CD4-positive, alpha-beta memory T cell (primary cell): ENCODE data around the gene RECK. TPM values are rescaled to one million over a fixed set of nuclear protein-coding genes. Genes with fewer than 3 reads are reported as not detected.

Experiments
- CTCF ChIA-PET: fragments of 350-600 bp; sonication (Branson Sonifier 250); formaldehyde crosslinking; loops from one replicate; lab custom pipeline; 2021; ENCODE audit warnings: inconsistent platforms; ENCODE audit not compliant: partially characterized antibody; lab: Charles Lee
- POLR2A ChIA-PET: fragments of 350-600 bp; sonication (Branson Sonifier 250); formaldehyde crosslinking; loops from one replicate; lab custom pipeline; 2021; ENCODE audit not compliant: partially characterized antibody; lab: Charles Lee
- DNase-seq, 5 donors: peaks; one replicate each; pipeline versions ENCODE4 v3.0.0 to v3.0.0-alpha.2; 2020 to 2022; ENCODE audit warnings: mixed read lengths in 1 of 5
- H3K27ac ChIP-seq: one replicate; pipeline ENCODE4 v1.7.0; 2013; ENCODE audit warnings: low read depth, low read length
- H3K27me3 ChIP-seq: 2 replicates; pipeline ENCODE4 v1.7.0; 2013; ENCODE audit warnings: mild to moderate bottlenecking, low read length, moderate library complexity; ENCODE audit not compliant: insufficient read depth
- H3K36me3 ChIP-seq: 2 replicates; pipeline ENCODE4 v1.7.0; 2013; ENCODE audit warnings: mild to moderate bottlenecking, low read length, moderate library complexity; ENCODE audit not compliant: insufficient read depth
- H3K4me1 ChIP-seq: 2 replicates; pipeline ENCODE4 v1.7.0; 2013; ENCODE audit warnings: mild to moderate bottlenecking, low read length, moderate library complexity; ENCODE audit not compliant: insufficient read depth
- H3K4me3 ChIP-seq, 2 donors: one replicate each; pipeline ENCODE4 v1.7.0; 2013; ENCODE audit warnings: low read length in 2 of 2, mild to moderate bottlenecking in 1 of 2
- H3K9me3 ChIP-seq, 2 donors: one replicate each; pipeline ENCODE4 v1.7.0; 2013; ENCODE audit warnings: low read length in 2 of 2, control low read depth in 1 of 2; ENCODE audit not compliant: control insufficient read depth in 1 of 2
- H3K27ac Mint-ChIP-seq, 7 donors: one replicate each; pipeline ENCODE4 v1.8.0; 2020 to 2021; ENCODE audit warnings: mixed read lengths in 7 of 7, mild to moderate bottlenecking in 6 of 7, inconsistent platforms in 3 of 7, moderate library complexity in 3 of 7
- H3K27me3 Mint-ChIP-seq, 2 donors: one replicate each; pipeline ENCODE4 v1.8.0; 2020 to 2021; ENCODE audit warnings: mixed read lengths in 2 of 2
- H3K36me3 Mint-ChIP-seq, 2 donors: one replicate each; pipeline ENCODE4 v1.8.0; 2020 to 2021; ENCODE audit warnings: mixed read lengths in 2 of 2, inconsistent platforms in 1 of 2, mild to moderate bottlenecking in 1 of 2
- H3K4me1 Mint-ChIP-seq, 4 donors: one replicate each; pipeline ENCODE4 v1.8.0; 2020 to 2021; ENCODE audit warnings: mixed read lengths in 4 of 4, mild to moderate bottlenecking in 1 of 4
- H3K4me3 Mint-ChIP-seq, 8 donors: one replicate each; pipeline ENCODE4 v1.8.0; 2020 to 2021; ENCODE audit warnings: mixed read lengths in 8 of 8, mild to moderate bottlenecking in 7 of 8, moderate library complexity in 6 of 8, inconsistent platforms in 3 of 8
- H3K9me3 Mint-ChIP-seq, 8 donors: one replicate each; pipeline ENCODE4 v1.8.0; 2020 to 2021; ENCODE audit warnings: mixed read lengths in 8 of 8, mild to moderate bottlenecking in 5 of 8, inconsistent platforms in 3 of 8, moderate library complexity in 1 of 8
- intact Hi-C: fragments of 100-400 bp; cut with micrococcal nuclease; formaldehyde crosslinking; loops from one replicate; pipeline ENCODE4 v1.15.1; 2023
- polyA plus RNA-seq, 2 donors: library from polyadenylated mRNA; unstranded; fragments of 300-500 nt; fragmentation: Illumina TruSeq; gene quantifications; one replicate each; pipeline ENCODE4 v1.2.3, GENCODE V29; 2021
- total RNA-seq, 2 experiments: library from RNA; stranded (reverse); gene quantifications; one replicate each; pipeline ENCODE4 v1.2.3, GENCODE V29; 2021

RECK gene
- total and polyA plus RNA-seq, 4 experiments from 2014 or later: 12.1 to 26.9 (median 14.4) TPM

DNA sequence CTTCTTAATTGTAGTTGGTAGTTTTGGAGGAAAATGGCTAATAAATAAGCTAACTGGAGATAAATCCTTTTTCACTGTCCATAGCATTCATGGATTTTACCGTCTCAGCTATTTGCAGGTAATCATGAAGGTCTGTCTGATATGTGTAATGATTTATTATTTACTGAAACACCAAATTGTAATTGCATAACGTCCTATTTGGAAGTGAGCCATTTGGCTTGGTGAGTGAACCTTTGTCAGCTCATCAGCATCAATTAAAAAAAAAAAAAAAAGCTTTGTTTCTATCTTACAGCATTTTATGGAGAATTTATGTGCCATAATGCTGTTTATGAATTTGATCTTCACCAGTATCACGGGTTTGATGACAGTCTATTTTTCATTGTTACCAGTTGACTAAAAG lies 20.2 kb downstream of the RECK start:
- Mint-ChIP-seq H3K9me3 (no peaks in the 10 kb centered on the region), H3K27me3 (no peaks in the 10 kb centered on the region), H3K27ac (no peak overlapping the region), H3K36me3 (peaks cover 21 to 22% of the 10 kb centered on the region in 2 donors), H3K4me1 (peaks cover 0 to 2% (median 0%) of the 10 kb centered on the region in 4 donors), H3K4me3 (no peak overlapping the region)
- DNase-seq: no peak
- H3K27me3 ChIP-seq: no peaks in the 10 kb centered on the region
- POLR2A ChIA-PET: no interaction called here
- H3K4me3 ChIP-seq: no peak overlapping the region
- intact Hi-C loops: no loop called here
- no peaks in the 10 kb centered on the region for H3K9me3 ChIP-seq
- CTCF ChIA-PET: interaction anchor here (0.9 to 1.7 kb wide), 4 partner anchors 33 to 48 kb away, joined by 3 to 6 read pairs (median 4); no protein-coding TSS in a partner anchor
- peaks cover 4% of the 10 kb centered on the region for H3K36me3 ChIP-seq
- no peaks in the 10 kb centered on the region for H3K4me1 ChIP-seq
- no peak overlapping the region for H3K27ac ChIP-seq

DNA sequence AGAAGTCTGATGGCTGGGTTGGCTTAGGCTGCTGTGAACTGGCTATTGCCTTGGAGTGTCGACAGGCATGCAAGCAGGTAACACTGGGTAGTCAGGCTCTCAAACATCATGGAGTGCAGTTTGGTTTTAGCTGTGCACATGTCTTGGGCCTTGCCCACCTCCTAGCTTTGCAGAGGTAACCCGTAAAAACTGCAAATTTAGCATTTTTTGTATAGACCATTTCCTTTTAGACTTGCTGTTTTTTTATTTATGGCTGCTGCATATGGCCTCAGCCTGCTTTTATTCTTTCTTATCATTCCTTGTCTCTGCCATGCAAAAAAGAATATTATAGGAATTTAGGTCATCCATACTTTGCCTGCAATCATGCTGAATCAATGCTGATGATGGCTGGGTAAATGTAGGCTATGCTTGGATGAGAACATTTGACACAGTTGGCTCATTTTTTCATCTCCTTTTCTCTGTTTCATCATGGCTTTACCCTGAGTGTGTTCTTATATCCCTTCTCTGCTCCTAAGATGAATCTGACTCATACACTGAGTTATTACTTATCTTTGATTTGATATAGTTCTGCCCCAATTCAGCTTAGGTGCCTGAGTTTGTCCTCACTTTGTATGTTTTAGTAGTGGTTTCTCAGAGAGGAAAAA lies 27.2 kb downstream of the RECK start:
- Histone ChIP-seq H3K4me1 (no peaks in the 10 kb centered on the region), H3K27ac (no peak overlapping the region), H3K4me3 (no peak overlapping the region), H3K36me3 (peaks cover 4% of the 10 kb centered on the region), H3K27me3 (no peaks in the 10 kb centered on the region), H3K9me3 (no peaks in the 10 kb centered on the region)
- Mint-ChIP-seq H3K9me3 (no peaks in the 10 kb centered on the region), H3K4me1 (no peaks in the 10 kb centered on the region), H3K27ac (no peak overlapping the region), H3K27me3 (no peaks in the 10 kb centered on the region), H3K4me3 (no peak overlapping the region), H3K36me3 (peaks cover 42 to 46% of the 10 kb centered on the region in 2 donors)
- intact Hi-C loops: no loop called here
- ChIA-PET CTCF (interaction anchor here (1.4 to 1.5 kb wide), 3 partner anchors 10 to 103 kb away, joined by 3 to 5 read pairs (median 4); no protein-coding TSS in a partner anchor), POLR2A (no interaction called here)
- no peak for DNase-seq

DNA sequence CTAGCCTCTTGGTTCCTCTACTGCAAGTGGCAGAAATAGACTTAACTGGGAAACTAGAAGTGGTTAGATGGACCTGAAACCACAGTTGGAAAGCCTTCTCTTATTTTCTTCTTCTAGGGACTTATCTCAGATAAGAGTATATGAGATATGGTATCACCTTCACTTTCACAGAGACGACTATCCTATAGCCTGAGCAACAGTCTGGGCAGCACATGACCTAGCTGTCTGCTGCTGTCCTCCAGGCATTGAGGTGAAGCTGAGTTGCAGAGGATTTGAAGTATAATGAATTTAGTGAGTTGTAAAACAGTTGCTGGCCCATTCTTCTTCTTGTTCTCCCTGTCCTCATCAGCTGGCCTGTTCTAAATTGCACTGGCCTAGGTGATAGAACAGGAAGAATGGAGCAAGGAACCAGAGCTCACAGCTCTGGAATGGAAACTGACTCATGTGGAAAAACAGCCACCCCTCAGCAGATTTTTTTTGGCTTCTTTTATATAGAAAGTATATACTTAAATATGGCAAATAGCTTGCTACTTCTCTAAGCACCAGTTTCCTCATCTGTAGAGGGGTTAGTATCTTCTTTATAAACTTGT lies 27.8 kb downstream of the RECK start:
- H3K4me3 ChIP-seq: no peak overlapping the region
- no peak overlapping the region for H3K27ac ChIP-seq
- Mint-ChIP-seq H3K27ac (no peak overlapping the region), H3K36me3 (peaks cover 45 to 46% of the 10 kb centered on the region in 2 donors), H3K4me3 (no peak overlapping the region), H3K27me3 (no peaks in the 10 kb centered on the region), H3K4me1 (no peaks in the 10 kb centered on the region), H3K9me3 (no peaks in the 10 kb centered on the region)
- no peaks in the 10 kb centered on the region for H3K27me3 ChIP-seq
- ChIA-PET POLR2A (no interaction called here), CTCF (interaction anchor here (1.5 kb wide), 2 partner anchors 9 to 102 kb away, joined by 3 to 4 read pairs; no protein-coding TSS in a partner anchor)
- H3K36me3 ChIP-seq: peaks cover 3% of the 10 kb centered on the region
- no peak for DNase-seq
- no peaks in the 10 kb centered on the region for H3K4me1 ChIP-seq
- intact Hi-C loops: no loop called here
- H3K9me3 ChIP-seq: no peaks in the 10 kb centered on the region

DNA sequence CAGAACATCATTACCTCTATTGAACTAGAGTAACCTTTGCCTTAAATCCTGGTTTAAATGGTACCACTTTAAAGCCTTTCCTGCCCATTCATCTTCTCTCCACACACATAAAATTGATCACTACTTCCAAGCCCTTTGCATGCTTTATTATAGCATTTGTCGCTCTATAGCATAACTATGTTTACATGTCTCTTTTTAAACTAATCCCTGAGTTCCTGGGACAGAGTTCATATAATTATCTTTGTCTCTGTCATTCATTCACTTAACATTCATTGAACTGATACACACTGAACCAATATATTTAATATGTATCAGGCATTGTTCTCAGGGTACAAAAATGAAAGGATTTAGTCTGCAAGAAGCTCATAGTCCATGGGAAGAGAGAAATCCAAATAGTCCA lies 37.3 kb downstream of the RECK start:
- POLR2A ChIA-PET: no interaction called here

DNA sequence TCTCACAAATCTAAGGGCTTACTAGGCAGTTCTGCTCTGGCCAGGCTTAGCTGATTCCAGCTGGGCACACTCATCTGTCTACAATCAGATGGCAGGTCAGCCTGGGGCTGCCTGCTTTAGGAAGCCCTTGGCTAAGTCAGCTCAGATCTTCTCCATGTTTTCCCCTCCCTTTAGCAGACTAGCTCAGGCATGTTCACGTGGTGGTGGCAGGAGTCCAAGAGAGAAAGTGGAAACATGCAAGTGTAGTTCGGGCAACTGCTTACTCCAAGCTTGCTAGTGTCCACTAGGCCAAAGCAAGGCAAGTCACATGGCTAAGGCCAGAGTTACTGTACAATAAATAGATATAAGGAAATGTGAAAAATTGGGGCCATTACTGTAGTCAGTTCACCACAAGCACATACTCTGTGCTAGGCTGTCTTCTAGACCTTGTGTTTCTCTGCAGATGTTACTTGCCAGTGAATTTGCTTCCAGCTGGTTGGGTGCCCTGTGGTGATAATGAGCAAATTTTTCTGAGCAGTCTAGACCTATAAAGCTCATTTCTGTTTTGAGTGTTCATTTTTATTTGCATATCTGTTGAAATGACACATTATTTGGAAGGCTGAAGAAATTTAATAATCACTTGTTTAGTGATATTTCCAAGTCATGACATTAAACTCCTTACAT lies 38.3 kb downstream of the RECK start:
- H3K4me1 Mint-ChIP-seq: peaks cover 0 to 2% (median 0%) of the 10 kb centered on the region in 4 donors
- POLR2A ChIA-PET: no interaction called here

More for the DNA sequence above, 37.3 kb downstream of the RECK start:
- CTCF ChIA-PET: interaction anchor here (1.3 to 2.2 kb wide), 2 partner anchors 9 to 29 kb away, joined by 4 to 13 read pairs; no protein-coding TSS in a partner anchor
- peaks cover 0 to 2% (median 0%) of the 10 kb centered on the region in 4 donors for H3K4me1 Mint-ChIP-seq
- Histone ChIP-seq H3K4me3 (no peak overlapping the region), H3K36me3 (no peaks in the 10 kb centered on the region), H3K27ac (no peak overlapping the region), H3K27me3 (no peaks in the 10 kb centered on the region), H3K9me3 (no peaks in the 10 kb centered on the region), H3K4me1 (no peaks in the 10 kb centered on the region)
- no peaks in the 10 kb centered on the region for H3K27me3 Mint-ChIP-seq
- H3K36me3 Mint-ChIP-seq: peaks cover 9 to 16% of the 10 kb centered on the region in 2 donors
- H3K27ac Mint-ChIP-seq: peak overlapping the region in 1 of 7 donors; percentile 29
- DNase-seq: no peak
- H3K9me3 Mint-ChIP-seq: no peaks in the 10 kb centered on the region
- H3K4me3 Mint-ChIP-seq: no peak overlapping the region
- intact Hi-C loops: no loop called here

DNA sequence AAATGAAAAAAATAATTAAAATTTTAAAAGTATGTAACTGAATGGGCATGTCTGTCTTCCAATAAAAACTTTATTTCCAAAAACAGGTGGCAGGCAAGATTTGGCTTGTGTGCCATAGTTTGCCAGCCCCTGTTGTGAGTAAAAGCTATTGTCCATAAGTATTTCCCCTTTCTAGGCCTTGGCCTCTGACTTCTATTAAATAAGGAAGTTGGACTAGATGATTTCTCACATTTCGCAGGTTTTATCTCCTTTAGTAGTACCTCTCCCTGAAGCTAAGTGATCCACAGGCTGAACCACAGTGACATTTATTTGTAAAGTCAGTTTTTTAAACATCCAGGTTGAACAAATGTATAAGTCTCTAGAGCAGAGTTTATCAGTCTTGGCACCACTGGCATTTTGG lies 41.3 kb downstream of the RECK start:
- Mint-ChIP-seq H3K36me3 (peaks cover 11 to 19% of the 10 kb centered on the region in 2 donors), H3K4me3 (no peak overlapping the region), H3K4me1 (peaks cover 0 to 2% (median 0%) of the 10 kb centered on the region in 4 donors), H3K9me3 (no peaks in the 10 kb centered on the region), H3K27ac (no peak overlapping the region), H3K27me3 (no peaks in the 10 kb centered on the region)
- ChIA-PET POLR2A (no interaction called here), CTCF (no interaction called here)
- Histone ChIP-seq H3K27me3 (no peaks in the 10 kb centered on the region), H3K4me3 (no peak overlapping the region), H3K36me3 (no peaks in the 10 kb centered on the region), H3K9me3 (no peaks in the 10 kb centered on the region), H3K4me1 (no peaks in the 10 kb centered on the region), H3K27ac (no peak overlapping the region)
- intact Hi-C loops: no loop called here
- DNase-seq: no peak

More for the DNA sequence above, 38.3 kb downstream of the RECK start:
- Mint-ChIP-seq H3K27ac (peak overlapping the region in 1 of 7 donors; percentile 5), H3K9me3 (no peaks in the 10 kb centered on the region), H3K27me3 (no peaks in the 10 kb centered on the region), H3K36me3 (peaks cover 7 to 10% of the 10 kb centered on the region in 2 donors), H3K4me3 (no peak overlapping the region)
- no peak for DNase-seq
- CTCF ChIA-PET: interaction anchor here (0.6 to 2.2 kb wide), 2 partner anchors 28 to 370 kb away, joined by 3 to 13 read pairs; no protein-coding TSS in a partner anchor
- H3K27me3 ChIP-seq: no peaks in the 10 kb centered on the region
- no peaks in the 10 kb centered on the region for H3K36me3 ChIP-seq
- no peak overlapping the region for H3K27ac ChIP-seq
- no peaks in the 10 kb centered on the region for H3K9me3 ChIP-seq
- intact Hi-C loops: no loop called here
- no peaks in the 10 kb centered on the region for H3K4me1 ChIP-seq
- H3K4me3 ChIP-seq: no peak overlapping the region

DNA sequence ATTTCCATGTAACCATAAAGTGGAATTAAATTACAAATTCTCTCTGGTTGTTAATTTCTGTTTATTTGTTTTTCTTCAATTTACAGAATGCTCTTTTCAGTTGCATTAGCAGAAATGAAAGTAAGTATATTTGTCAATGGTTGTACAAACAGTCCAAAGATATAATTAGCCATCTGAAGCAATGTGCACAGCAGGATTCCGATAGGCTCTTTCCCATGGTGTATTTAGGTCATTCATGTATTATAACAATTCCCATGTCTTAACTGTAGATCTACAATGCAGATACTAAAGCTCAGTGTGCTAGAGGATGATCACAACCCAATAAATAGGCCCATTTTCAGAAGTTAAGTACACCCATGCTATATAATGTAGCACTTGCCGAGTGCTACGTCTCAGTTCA lies 43.8 kb downstream of the RECK start:
- ChIA-PET CTCF (no interaction called here), POLR2A (no interaction called here)
- Histone ChIP-seq H3K9me3 (no peaks in the 10 kb centered on the region), H3K27me3 (no peaks in the 10 kb centered on the region), H3K4me3 (no peak overlapping the region), H3K27ac (no peak overlapping the region), H3K36me3 (no peaks in the 10 kb centered on the region), H3K4me1 (no peaks in the 10 kb centered on the region)
- no peak overlapping the region for H3K27ac Mint-ChIP-seq
- no peaks in the 10 kb centered on the region for H3K9me3 Mint-ChIP-seq
- H3K4me3 Mint-ChIP-seq: no peak overlapping the region
- intact Hi-C loops: no loop called here
- DNase-seq: no peak
- H3K4me1 Mint-ChIP-seq: no peaks in the 10 kb centered on the region
- H3K27me3 Mint-ChIP-seq: no peaks in the 10 kb centered on the region
- H3K36me3 Mint-ChIP-seq: peaks cover 18 to 23% of the 10 kb centered on the region in 2 donors
